ENCODE results near the gene CTNNA2.

- TF ChIP-seq EZH2 (IDR thresholded peaks at IDR 0.05) (no peak), CTCF (IDR thresholded peaks at IDR 0.05) (no peak)
Measured at GRCh38 chr2:80292474-80292873, 779.6 kb downstream of the CTNNA2 start.

All from neural progenitor cell (in vitro differentiated cells).